Common myeloid progenitor, CD34-positive (primary cell): ENCODE measurements around the gene UPB1.
A peak's percentile ranks its signal among the peaks of the same experiment; 100 is the strongest.

Experiments
- CTCF ChIA-PET: fragments of 350-600 bp; sonication (Branson Sonifier 250); formaldehyde crosslinking; loops from one replicate; lab custom pipeline; 2021; ENCODE audit warnings: antibody characterized with exemption; lab: Charles Lee
- POLR2A ChIA-PET: fragments of 350-600 bp; sonication (Branson Sonifier 250); formaldehyde crosslinking; loops from one replicate; lab custom pipeline; 2021; ENCODE audit warnings: antibody characterized with exemption; lab: Charles Lee
- DNase-seq, 3 donors: peaks; one replicate each; pipeline versions ENCODE4 v3.0.0 to v3.0.0-alpha.2; 2013
- H3K27ac ChIP-seq, 2 experiments: 1 replicate in 1 of 2; 2 replicates in 1 of 2; pipeline ENCODE4 v1.7.0; 2013; ENCODE audit warnings: inconsistent platforms in 2 of 2, low read length in 2 of 2, mild to moderate bottlenecking in 2 of 2, low read depth in 1 of 2, moderate library complexity in 1 of 2; ENCODE audit not compliant: severe bottlenecking in 2 of 2, insufficient read depth in 1 of 2, poor library complexity in 1 of 2
- H3K27me3 ChIP-seq, 5 experiments: replicated peaks in 2 of 5; 1 replicate in 3 of 5; 2 replicates in 2 of 5; pipeline versions ENCODE4 v1.6.1 to v1.7.0; 2013; ENCODE audit warnings: low read length in 4 of 5, mild to moderate bottlenecking in 2 of 5, moderate library complexity in 2 of 5, inconsistent platforms in 1 of 5; ENCODE audit not compliant: insufficient read depth in 5 of 5, control insufficient read depth in 4 of 5
- H3K36me3 ChIP-seq, 4 experiments: 1 replicate in 2 of 4; 2 replicates in 2 of 4; pipeline versions ENCODE4 v1.6.1 to v1.7.0; 2013; ENCODE audit warnings: low read length in 3 of 4, control low read depth in 1 of 4, mild to moderate bottlenecking in 1 of 4; ENCODE audit not compliant: control insufficient read depth in 4 of 4, insufficient read depth in 4 of 4
- H3K4me1 ChIP-seq, 4 experiments: 1 replicate in 3 of 4; 2 replicates in 1 of 4; pipeline versions ENCODE4 v1.6.1 to v1.7.1; 2013; ENCODE audit warnings: low read length in 3 of 4, mild to moderate bottlenecking in 3 of 4, control low read depth in 1 of 4, inconsistent platforms in 1 of 4, moderate library complexity in 1 of 4; ENCODE audit not compliant: control insufficient read depth in 4 of 4, insufficient read depth in 4 of 4; ENCODE audit errors: control extremely low read depth in 1 of 4
- H3K4me3 ChIP-seq, 7 experiments: 1 replicate in 4 of 7; 2 replicates in 3 of 7; pipeline versions ENCODE4 v1.5.1 to v1.7.0; 2013; ENCODE audit warnings: mild to moderate bottlenecking in 7 of 7, low read length in 6 of 7, moderate library complexity in 6 of 7, inconsistent platforms in 2 of 7, low read depth in 2 of 7, control low read depth in 1 of 7; ENCODE audit not compliant: insufficient read depth in 4 of 7, control insufficient read depth in 1 of 7; ENCODE audit errors: extremely low read depth in 1 of 7
- H3K9me3 ChIP-seq, 5 experiments: 1 replicate in 4 of 5; 2 replicates in 1 of 5; pipeline versions ENCODE4 v1.6.1 to v1.7.1; 2013; ENCODE audit warnings: low read length in 4 of 5, mild to moderate bottlenecking in 2 of 5, inconsistent platforms in 1 of 5, low read depth in 1 of 5, moderate library complexity in 1 of 5; ENCODE audit not compliant: control insufficient read depth in 4 of 5, insufficient read depth in 2 of 5; ENCODE audit errors: control extremely low read depth in 1 of 5
- WGBS: methylation state at CpG from one replicate; pipeline ENCODE4 v1.1.5; 2013; ENCODE audit not compliant: insufficient coverage; 5-methylcytosine and 5-hydroxymethylcytosine counted together

UPB1 gene

DNA sequence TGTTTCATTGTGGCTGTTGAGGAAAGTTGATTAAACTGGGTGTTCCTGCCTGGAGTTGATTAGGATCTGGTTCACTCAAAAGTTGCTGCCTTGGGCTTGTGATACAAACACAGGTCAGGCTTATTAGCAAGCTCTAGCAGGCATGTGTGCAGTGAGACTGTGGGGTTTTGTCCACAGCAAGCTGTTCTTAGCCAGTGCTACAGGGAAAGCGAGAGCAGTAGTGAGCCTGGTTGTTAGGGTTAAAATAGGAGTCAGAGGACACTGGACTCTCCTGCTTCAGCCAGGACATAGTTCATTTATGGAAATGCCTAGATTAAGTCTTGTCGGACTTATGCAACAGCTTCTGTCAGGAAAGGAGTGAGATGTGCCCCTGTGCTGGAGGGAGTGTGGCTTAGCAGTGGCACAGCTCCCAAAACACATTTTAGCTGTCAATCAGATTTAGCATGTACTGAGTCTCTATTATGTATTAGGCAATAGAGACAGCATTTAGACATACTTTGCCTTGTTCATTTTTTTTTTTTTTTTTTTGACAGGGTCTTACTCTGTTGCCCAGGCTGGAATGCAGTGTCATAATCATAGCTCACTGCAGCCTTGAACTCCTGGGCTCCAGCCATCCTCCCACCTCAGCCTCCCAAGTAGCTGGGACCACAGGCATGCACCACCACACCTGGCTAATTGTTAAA lies 69.4 kb downstream of the UPB1 start:
- Histone ChIP-seq H3K27ac (peak overlapping the region in 1 of 2 experiments; percentile 52), H3K27me3 (no peaks in the 10 kb centered on the region), H3K4me1 (peaks cover 0 to 2% (median under 1%) of the 10 kb centered on the region in 4 experiments), H3K4me3 (no peak overlapping the region), H3K36me3 (peaks cover 24 to 69% (median 47%) of the 10 kb centered on the region in 4 experiments), H3K9me3 (no peaks in the 10 kb centered on the region)
- ChIA-PET POLR2A (interaction anchor here (0.8 kb wide), 1 partner anchor 11 kb away, joined by 3 read pairs; no protein-coding TSS in a partner anchor), CTCF (interaction anchor here (1.2 to 1.9 kb wide), 3 partner anchors 9 to 20 kb away, joined by 3 to 9 read pairs (median 4); no protein-coding TSS in a partner anchor)
- 94% methylated on average over 2 of the region's 2 CpGs for WGBS
- no peak for DNase-seq

DNA sequence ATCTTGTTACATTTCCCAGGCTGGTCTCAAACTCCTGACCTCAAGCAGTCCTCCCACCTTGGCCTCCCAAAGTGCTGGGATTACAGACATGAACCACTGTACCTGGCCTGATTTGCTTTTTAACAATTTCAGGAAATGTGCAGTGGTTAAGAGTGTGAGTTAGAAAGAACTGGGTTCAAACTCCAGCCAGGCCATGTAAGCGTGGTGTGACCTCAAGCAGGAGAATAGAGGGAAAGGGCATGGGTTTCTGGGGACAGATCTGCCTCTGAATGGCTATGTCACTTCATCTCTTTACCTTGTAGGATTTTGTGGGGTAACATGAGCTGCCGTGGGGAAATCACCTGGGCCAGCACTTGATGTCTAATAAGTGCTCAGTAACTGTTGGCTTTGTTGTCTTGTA lies 69.9 kb downstream of the UPB1 start:
- POLR2A ChIA-PET: no interaction called here
- peaks cover 0 to 2% (median 0%) of the 10 kb centered on the region in 4 experiments for H3K4me1 ChIP-seq
- no peaks in the 10 kb centered on the region for H3K27me3 ChIP-seq
- no peak for DNase-seq
- no peaks in the 10 kb centered on the region for H3K9me3 ChIP-seq
- 94% methylated on average over 2 of the region's 2 CpGs for WGBS
- H3K4me3 ChIP-seq: no peak overlapping the region
- CTCF ChIA-PET: interaction anchor here (1.2 to 1.9 kb wide), 2 partner anchors 9 to 19 kb away, joined by 4 to 9 read pairs; no protein-coding TSS in a partner anchor
- H3K36me3 ChIP-seq: peaks cover 25 to 72% (median 48%) of the 10 kb centered on the region in 4 experiments
- H3K27ac ChIP-seq: peak overlapping the region in 1 of 2 experiments; percentile 19

DNA sequence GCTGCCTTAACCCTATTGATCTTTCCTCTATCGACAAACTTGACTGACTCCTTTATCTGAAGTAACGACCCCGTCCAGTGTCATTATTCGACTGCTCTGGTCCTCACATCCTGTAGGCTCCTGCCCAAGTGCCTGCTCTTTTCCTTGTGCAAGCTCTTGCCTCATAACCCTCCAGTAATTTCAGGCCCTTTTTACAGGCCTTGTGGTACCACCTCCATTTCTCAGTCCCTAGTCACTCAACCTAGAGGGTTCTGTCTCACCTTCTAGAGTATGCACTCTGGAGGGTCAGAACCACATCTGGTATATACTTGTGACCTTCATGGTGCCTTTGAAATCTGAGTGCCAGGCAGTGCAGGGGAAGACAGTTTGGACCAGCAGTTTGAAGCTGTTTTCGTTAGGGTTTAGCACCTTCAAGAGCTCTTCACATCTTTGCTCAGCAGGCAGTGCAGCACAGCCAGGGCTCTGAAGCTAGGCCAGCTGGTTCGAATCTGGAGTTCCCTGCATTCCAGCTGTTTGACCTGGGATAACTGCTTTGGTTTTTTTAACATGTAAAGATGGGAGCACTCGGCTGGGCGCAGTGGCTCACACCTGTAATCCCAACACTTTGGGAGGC lies 71.9 kb downstream of the UPB1 start:
- POLR2A ChIA-PET: no interaction called here

DNA sequence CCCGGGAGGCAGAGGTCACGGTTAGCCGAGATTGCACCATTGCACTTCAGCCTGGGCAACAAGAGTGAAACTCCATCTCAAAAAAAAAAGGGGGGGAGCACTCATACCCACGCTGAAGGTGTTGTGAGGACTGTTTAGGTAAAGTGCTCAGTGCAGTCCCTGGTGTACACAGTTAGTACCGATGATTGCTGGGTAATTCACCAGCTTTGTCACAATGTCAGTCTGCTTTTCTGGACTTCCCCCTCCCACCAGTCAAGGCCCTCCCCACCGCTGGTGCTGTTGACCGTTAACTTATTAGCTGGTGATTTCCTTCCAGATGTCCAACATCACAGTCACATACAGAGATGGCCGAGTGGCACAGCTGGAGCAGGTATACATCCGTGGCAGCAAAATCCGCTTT lies 72.5 kb downstream of the UPB1 start:
- H3K36me3 ChIP-seq: peaks cover 19 to 77% (median 52%) of the 10 kb centered on the region in 4 experiments
- peaks cover 0 to 2% (median 0%) of the 10 kb centered on the region in 4 experiments for H3K4me1 ChIP-seq
- ChIA-PET CTCF (interaction anchor here (1.0 to 1.7 kb wide), 2 partner anchors 11 to 30 kb away, joined by 3 to 4 read pairs; no protein-coding TSS in a partner anchor), POLR2A (no interaction called here)
- H3K27ac ChIP-seq: no peak overlapping the region
- 96% methylated on average over 9 of the region's 10 CpGs for WGBS
- no peaks in the 10 kb centered on the region for H3K9me3 ChIP-seq
- no peaks in the 10 kb centered on the region for H3K27me3 ChIP-seq
- no peak overlapping the region for H3K4me3 ChIP-seq
- no peak for DNase-seq

More for the DNA sequence above, 71.9 kb downstream of the UPB1 start:
- 100% methylated on average over 3 of the region's 8 CpGs for WGBS
- H3K4me3 ChIP-seq: no peak overlapping the region
- peaks cover 0 to 2% (median 0%) of the 10 kb centered on the region in 4 experiments for H3K4me1 ChIP-seq
- DNase-seq: no peak
- no peak overlapping the region for H3K27ac ChIP-seq
- CTCF ChIA-PET: interaction anchor here (1.0 to 1.7 kb wide), 2 partner anchors 12 to 31 kb away, joined by 3 to 4 read pairs; no protein-coding TSS in a partner anchor
- no peaks in the 10 kb centered on the region for H3K9me3 ChIP-seq
- peaks cover 18 to 76% (median 48%) of the 10 kb centered on the region in 4 experiments for H3K36me3 ChIP-seq
- no peaks in the 10 kb centered on the region for H3K27me3 ChIP-seq

DNA sequence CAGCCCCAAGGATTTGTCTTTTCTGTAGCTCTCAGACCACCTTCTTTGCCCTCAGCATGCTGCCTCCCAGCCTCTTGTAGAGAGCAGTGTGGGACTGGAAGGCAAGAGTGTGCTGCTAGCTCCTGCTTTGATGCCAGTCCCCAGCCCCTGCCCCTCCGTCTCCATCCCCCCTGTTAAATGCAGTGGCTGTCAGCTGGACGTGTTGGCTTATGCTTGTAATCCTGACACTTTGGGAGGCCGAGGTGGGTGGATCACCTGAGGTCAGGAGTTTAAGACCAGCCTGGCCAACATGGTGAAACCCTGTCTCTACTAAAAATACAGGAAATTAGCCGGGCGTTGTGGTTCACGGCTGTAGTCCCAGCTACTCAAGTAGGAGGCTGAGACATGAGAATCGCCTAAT lies 76.1 kb downstream of the UPB1 start:
- Histone ChIP-seq H3K9me3 (no peaks in the 10 kb centered on the region), H3K4me1 (no peaks in the 10 kb centered on the region), H3K4me3 (no peak overlapping the region), H3K36me3 (peaks cover 12 to 75% (median 54%) of the 10 kb centered on the region in 4 experiments), H3K27ac (no peak overlapping the region), H3K27me3 (no peaks in the 10 kb centered on the region)
- DNase-seq: no peak
- ChIA-PET POLR2A (no interaction called here), CTCF (interaction anchor here (1.2 kb wide), 1 partner anchor 13 kb away, joined by 3 read pairs; no protein-coding TSS in a partner anchor)
- 97% methylated on average over 5 of the region's 7 CpGs for WGBS

DNA sequence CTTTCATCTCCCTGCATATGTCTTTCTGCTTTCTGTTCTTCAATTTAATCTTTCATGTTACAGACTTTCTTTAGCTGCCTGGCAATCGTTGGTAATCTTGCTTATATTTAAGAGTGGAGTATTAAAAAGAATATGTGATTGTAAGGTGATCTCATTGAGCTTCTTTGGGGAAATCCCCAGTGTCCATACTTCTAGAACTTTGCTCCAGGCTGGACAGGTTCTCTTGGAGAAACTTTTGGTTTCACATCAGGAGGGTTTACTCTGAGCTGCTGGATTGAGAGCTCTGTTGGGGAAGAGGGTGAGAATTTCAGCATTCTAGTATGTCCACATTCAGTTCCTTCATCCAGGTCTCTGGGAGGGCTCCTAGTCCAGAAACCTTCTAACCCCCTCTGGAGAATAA lies 81.6 kb downstream of the UPB1 start:
- WGBS: no CpG with 5 or more reads among the region's 1 CpG
- CTCF ChIA-PET: no interaction called here

More for the DNA sequence above, 81.6 kb downstream of the UPB1 start:
- POLR2A ChIA-PET: no interaction called here
- Histone ChIP-seq H3K4me1 (no peaks in the 10 kb centered on the region), H3K36me3 (peaks cover 4 to 38% (median 26%) of the 10 kb centered on the region in 4 experiments), H3K27me3 (no peaks in the 10 kb centered on the region), H3K27ac (no peak overlapping the region), H3K4me3 (no peak overlapping the region), H3K9me3 (no peaks in the 10 kb centered on the region)
- no peak for DNase-seq
